Liver (tissue), 9 donors: ENCODE results near the gene SLC43A3. TPM values are rescaled to one million over a fixed set of nuclear protein-coding genes. Genes with fewer than 3 reads are reported as not detected.

Experiments
- DNase-seq: peaks from one replicate; pipeline ENCODE4 v3.0.0-alpha.2; 2017; ENCODE audit warnings: low spot score
- H3K27ac ChIP-seq, 2 donors: one replicate each; pipeline ENCODE4 v1.7.0; 2013; ENCODE audit warnings: inconsistent platforms in 2 of 2, low read length in 2 of 2, control low read depth in 1 of 2, low read depth in 1 of 2, mild to moderate bottlenecking in 1 of 2
- H3K27me3 ChIP-seq, 4 donors: one replicate each; pipeline versions ENCODE4 v1.6.1 to v1.7.0; 2013; ENCODE audit warnings: low read length in 3 of 4, inconsistent platforms in 1 of 4, mild to moderate bottlenecking in 1 of 4, moderate library complexity in 1 of 4; ENCODE audit not compliant: control insufficient read depth in 4 of 4, insufficient read depth in 4 of 4
- H3K36me3 ChIP-seq, 4 donors: one replicate each; pipeline versions ENCODE4 v1.6.1 to v1.7.0; 2013; ENCODE audit warnings: low read length in 3 of 4, mild to moderate bottlenecking in 3 of 4, low read depth in 1 of 4, moderate library complexity in 1 of 4; ENCODE audit not compliant: control insufficient read depth in 4 of 4, insufficient read depth in 3 of 4
- H3K4me1 ChIP-seq, 4 donors: one replicate each; pipeline versions ENCODE4 v1.6.1 to v1.7.0; 2013; ENCODE audit warnings: low read length in 3 of 4, mild to moderate bottlenecking in 3 of 4, moderate library complexity in 1 of 4; ENCODE audit not compliant: control insufficient read depth in 4 of 4, insufficient read depth in 4 of 4
- H3K4me3 ChIP-seq, 3 donors: one replicate each; pipeline versions ENCODE4 v1.6.1 to v1.7.0; 2013; ENCODE audit warnings: low read length in 3 of 3, control low read depth in 1 of 3, low read depth in 1 of 3, mild to moderate bottlenecking in 1 of 3
- H3K9ac ChIP-seq, 2 donors: one replicate each; pipeline ENCODE4 v1.7.0; 2013; ENCODE audit warnings: low read length in 2 of 2, mild to moderate bottlenecking in 2 of 2, moderate library complexity in 2 of 2, control low read depth in 1 of 2, low read depth in 1 of 2
- H3K9me3 ChIP-seq, 4 donors: one replicate each; pipeline versions ENCODE4 v1.6.1 to v1.7.0; 2013; ENCODE audit warnings: low read length in 3 of 4; ENCODE audit not compliant: control insufficient read depth in 4 of 4
- EGR1 ChIP-seq, 2 donors: IDR thresholded peaks; 2 replicates each; pipeline ENCODE4 v1.6.1; 2016 to 2018; ENCODE audit warnings: antibody characterized with exemption in 2 of 2, low read depth in 2 of 2
- FOXA1 ChIP-seq: IDR thresholded peaks from 2 replicates; pipeline ENCODE4 v1.6.1; 2016; ENCODE audit warnings: antibody characterized with exemption
- FOXA2 ChIP-seq: IDR thresholded peaks from 2 replicates; pipeline ENCODE4 v1.6.1; 2016; ENCODE audit warnings: antibody characterized with exemption
- GABPA ChIP-seq, 2 donors: IDR thresholded peaks in 1 of 2; conservative IDR thresholded peaks in 1 of 2; 2 replicates each; pipeline ENCODE4 v1.6.1; 2016; ENCODE audit warnings: antibody characterized with exemption in 2 of 2, mild to moderate bottlenecking in 1 of 2, moderate library complexity in 1 of 2
- HNF4A ChIP-seq, 2 donors: conservative IDR thresholded peaks; 2 replicates each; pipeline ENCODE4 v1.6.1; 2016; ENCODE audit warnings: antibody characterized with exemption in 2 of 2, mild to moderate bottlenecking in 2 of 2
- HNF4G ChIP-seq: IDR thresholded peaks from 2 replicates; pipeline ENCODE4 v1.6.1; 2016; ENCODE audit warnings: antibody characterized with exemption
- JUND ChIP-seq, 2 donors: IDR thresholded peaks; 2 replicates each; pipeline ENCODE4 v1.6.1; 2016; ENCODE audit warnings: antibody characterized with exemption in 2 of 2
- NR2F2 ChIP-seq: IDR thresholded peaks from 2 replicates; pipeline ENCODE4 v1.6.1; 2016; ENCODE audit warnings: antibody characterized with exemption
- RAD21 ChIP-seq, 2 donors: IDR thresholded peaks; 2 replicates each; pipeline ENCODE4 v1.6.1; 2016; ENCODE audit warnings: antibody characterized with exemption in 2 of 2, mild to moderate bottlenecking in 2 of 2
- RXRA ChIP-seq, 2 donors: IDR thresholded peaks; 2 replicates each; pipeline ENCODE4 v1.6.1; 2017 to 2018; ENCODE audit warnings: antibody characterized with exemption in 2 of 2, mild to moderate bottlenecking in 1 of 2
- TAF1 ChIP-seq: conservative IDR thresholded peaks from 2 replicates; pipeline ENCODE4 v1.6.1; 2016; ENCODE audit warnings: antibody characterized with exemption, mild to moderate bottlenecking
- YY1 ChIP-seq: IDR thresholded peaks from 2 replicates; pipeline ENCODE4 v1.6.1; 2016; ENCODE audit warnings: antibody characterized with exemption, mild to moderate bottlenecking
- WGBS: extraction: QIAGEN DNeasy Blood & Tissue Kit; methylation state at CpG from one replicate; pipeline ENCODE4 v1.1.7; 2013; 5-methylcytosine and 5-hydroxymethylcytosine counted together
- polyA plus RNA-seq, 2 donors: library from polyadenylated mRNA; stranded (reverse) in 1 of 2; unstranded in 1 of 2; fragments of 200-250 nt in 1 of 2; fragments of >200 nt in 1 of 2; fragmentation: Nextera tagmentation in 1 of 2; extraction: Ambion mirVana in 1 of 2; gene quantifications; one replicate each; pipeline versions ENCODE4 v1.2.1 to v1.2.3, GENCODE V29; 2013 to 2015
- total RNA-seq, 2 donors: library from RNA; depleted of rRNA; stranded (reverse); fragments of >200 nt; gene quantifications; one replicate each; pipeline ENCODE4 v1.2.3, GENCODE V29; 2014
- TF ChIP-seq, protein P1 (sequence below): IDR thresholded peaks from 2 replicates; pipeline ENCODE4 v1.6.1; 2016; ENCODE audit warnings: antibody characterized with exemption
- TF ChIP-seq, protein P2 (sequence below): IDR thresholded peaks from 2 replicates; pipeline ENCODE4 v1.6.1; 2016; ENCODE audit warnings: antibody characterized with exemption
- TF ChIP-seq, protein P3 (sequence below): fragments of 150-350 bp; IDR thresholded peaks from 2 replicates; pipeline ENCODE4 v1.5.1; 2017; ENCODE audit warnings: improper control_type of control experiment, low read depth, low read length; ENCODE audit not compliant: missing input control
- TF ChIP-seq, protein P4 (sequence below): IDR thresholded peaks from 2 replicates; pipeline ENCODE4 v1.6.1; 2016; ENCODE audit warnings: antibody characterized with exemption, mild to moderate bottlenecking
- TF ChIP-seq, protein P5 (sequence below): IDR thresholded peaks from 2 replicates; pipeline ENCODE4 v1.6.1; 2016; ENCODE audit warnings: antibody characterized with exemption
- donor health status: healthy.
- donor health status: healthy.
- donor health status: healthy.
- donor health status: healthy.
- donor health status: healthy.

The SLC43A3 gene
- total and polyA plus RNA-seq, 4 donors = 47.2 to 152 (median 93.0) TPM

DNA sequence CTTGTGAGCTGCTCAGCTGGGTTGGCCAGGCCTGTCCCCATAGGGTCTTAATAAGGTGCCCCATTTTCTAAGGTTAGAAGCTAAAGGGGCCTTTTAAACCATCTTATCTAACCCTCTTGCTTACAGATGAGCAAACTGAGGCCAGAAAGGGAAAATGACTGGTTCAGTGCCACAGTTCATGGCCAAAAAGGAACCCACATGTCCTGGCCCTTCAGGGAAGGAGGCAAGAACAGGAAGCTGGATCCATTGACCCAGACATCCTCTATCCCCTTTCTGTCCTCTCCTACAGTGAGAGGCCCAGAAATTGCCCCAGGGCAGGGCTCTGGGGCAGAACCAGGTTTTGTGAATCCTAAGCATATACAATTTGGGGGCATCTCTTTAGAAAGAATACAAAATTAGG, 56.0 kb downstream of the SLC43A3 start:
- no peak for DNase-seq
- TF ChIP-seq, protein P1, sequence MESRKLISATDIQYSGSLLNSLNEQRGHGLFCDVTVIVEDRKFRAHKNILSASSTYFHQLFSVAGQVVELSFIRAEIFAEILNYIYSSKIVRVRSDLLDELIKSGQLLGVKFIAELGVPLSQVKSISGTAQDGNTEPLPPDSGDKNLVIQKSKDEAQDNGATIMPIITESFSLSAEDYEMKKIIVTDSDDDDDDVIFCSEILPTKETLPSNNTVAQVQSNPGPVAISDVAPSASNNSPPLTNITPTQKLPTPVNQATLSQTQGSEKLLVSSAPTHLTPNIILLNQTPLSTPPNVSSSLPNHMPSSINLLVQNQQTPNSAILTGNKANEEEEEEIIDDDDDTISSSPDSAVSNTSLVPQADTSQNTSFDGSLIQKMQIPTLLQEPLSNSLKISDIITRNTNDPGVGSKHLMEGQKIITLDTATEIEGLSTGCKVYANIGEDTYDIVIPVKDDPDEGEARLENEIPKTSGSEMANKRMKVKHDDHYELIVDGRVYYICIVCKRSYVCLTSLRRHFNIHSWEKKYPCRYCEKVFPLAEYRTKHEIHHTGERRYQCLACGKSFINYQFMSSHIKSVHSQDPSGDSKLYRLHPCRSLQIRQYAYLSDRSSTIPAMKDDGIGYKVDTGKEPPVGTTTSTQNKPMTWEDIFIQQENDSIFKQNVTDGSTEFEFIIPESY = no peak
- TF ChIP-seq EGR1 (IDR thresholded peaks at IDR 0.05; ENCODE audit: low read depth in 2 of 2) = no peak
- TF ChIP-seq FOXA2 = no peak
- TF ChIP-seq, protein P2, sequence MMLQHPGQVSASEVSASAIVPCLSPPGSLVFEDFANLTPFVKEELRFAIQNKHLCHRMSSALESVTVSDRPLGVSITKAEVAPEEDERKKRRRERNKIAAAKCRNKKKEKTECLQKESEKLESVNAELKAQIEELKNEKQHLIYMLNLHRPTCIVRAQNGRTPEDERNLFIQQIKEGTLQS = no peak
- no peak for TF ChIP-seq HNF4G
- TF ChIP-seq, protein P3, sequence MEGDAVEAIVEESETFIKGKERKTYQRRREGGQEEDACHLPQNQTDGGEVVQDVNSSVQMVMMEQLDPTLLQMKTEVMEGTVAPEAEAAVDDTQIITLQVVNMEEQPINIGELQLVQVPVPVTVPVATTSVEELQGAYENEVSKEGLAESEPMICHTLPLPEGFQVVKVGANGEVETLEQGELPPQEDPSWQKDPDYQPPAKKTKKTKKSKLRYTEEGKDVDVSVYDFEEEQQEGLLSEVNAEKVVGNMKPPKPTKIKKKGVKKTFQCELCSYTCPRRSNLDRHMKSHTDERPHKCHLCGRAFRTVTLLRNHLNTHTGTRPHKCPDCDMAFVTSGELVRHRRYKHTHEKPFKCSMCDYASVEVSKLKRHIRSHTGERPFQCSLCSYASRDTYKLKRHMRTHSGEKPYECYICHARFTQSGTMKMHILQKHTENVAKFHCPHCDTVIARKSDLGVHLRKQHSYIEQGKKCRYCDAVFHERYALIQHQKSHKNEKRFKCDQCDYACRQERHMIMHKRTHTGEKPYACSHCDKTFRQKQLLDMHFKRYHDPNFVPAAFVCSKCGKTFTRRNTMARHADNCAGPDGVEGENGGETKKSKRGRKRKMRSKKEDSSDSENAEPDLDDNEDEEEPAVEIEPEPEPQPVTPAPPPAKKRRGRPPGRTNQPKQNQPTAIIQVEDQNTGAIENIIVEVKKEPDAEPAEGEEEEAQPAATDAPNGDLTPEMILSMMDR = no peak
- TF ChIP-seq, protein P4, sequence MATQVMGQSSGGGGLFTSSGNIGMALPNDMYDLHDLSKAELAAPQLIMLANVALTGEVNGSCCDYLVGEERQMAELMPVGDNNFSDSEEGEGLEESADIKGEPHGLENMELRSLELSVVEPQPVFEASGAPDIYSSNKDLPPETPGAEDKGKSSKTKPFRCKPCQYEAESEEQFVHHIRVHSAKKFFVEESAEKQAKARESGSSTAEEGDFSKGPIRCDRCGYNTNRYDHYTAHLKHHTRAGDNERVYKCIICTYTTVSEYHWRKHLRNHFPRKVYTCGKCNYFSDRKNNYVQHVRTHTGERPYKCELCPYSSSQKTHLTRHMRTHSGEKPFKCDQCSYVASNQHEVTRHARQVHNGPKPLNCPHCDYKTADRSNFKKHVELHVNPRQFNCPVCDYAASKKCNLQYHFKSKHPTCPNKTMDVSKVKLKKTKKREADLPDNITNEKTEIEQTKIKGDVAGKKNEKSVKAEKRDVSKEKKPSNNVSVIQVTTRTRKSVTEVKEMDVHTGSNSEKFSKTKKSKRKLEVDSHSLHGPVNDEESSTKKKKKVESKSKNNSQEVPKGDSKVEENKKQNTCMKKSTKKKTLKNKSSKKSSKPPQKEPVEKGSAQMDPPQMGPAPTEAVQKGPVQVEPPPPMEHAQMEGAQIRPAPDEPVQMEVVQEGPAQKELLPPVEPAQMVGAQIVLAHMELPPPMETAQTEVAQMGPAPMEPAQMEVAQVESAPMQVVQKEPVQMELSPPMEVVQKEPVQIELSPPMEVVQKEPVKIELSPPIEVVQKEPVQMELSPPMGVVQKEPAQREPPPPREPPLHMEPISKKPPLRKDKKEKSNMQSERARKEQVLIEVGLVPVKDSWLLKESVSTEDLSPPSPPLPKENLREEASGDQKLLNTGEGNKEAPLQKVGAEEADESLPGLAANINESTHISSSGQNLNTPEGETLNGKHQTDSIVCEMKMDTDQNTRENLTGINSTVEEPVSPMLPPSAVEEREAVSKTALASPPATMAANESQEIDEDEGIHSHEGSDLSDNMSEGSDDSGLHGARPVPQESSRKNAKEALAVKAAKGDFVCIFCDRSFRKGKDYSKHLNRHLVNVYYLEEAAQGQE = no peak
- no peak for TF ChIP-seq NR2F2
- no peak for TF ChIP-seq FOXA1

DNA sequence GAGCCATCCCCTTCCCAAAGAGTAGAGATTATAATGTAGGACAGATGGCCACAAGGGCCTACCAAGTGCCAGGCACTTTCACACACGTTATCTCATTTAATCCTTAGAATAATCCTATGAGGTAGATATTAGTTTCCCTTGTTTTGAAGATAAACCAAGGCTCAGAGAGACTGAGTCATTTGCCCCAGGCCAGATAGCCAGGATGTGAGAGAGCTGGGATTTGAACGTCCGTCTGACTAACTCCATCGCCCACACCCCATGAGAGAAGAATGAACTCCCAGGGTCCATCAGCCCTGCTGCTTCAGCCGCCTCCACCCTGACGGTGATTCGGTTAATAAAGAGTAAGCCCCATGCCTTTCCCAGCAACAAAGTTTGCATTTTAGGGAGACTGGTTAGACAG, 56.7 kb downstream of the SLC43A3 start:
- Histone ChIP-seq H3K9ac (no peak overlapping the region), H3K36me3 (no peaks in the 10 kb centered on the region), H3K4me1 (no peaks in the 10 kb centered on the region), H3K27me3 (no peaks in the 10 kb centered on the region), H3K9me3 (no peaks in the 10 kb centered on the region), H3K27ac (no peak overlapping the region), H3K4me3 (no peak overlapping the region)
- no peak for TF ChIP-seq EGR1 (IDR thresholded peaks at IDR 0.05; ENCODE audit: low read depth in 2 of 2)
- no peak for TF ChIP-seq YY1
- no peak for TF ChIP-seq HNF4A (conservative IDR thresholded peaks at IDR 0.05)
- 95% methylated on average over 7 of the region's 7 CpGs for WGBS
- DNase-seq = no peak

More for the DNA sequence above, 56.0 kb downstream of the SLC43A3 start:
- Histone ChIP-seq H3K4me3 (no peak overlapping the region), H3K27me3 (no peaks in the 10 kb centered on the region), H3K9ac (no peak overlapping the region), H3K9me3 (no peaks in the 10 kb centered on the region), H3K27ac (no peak overlapping the region), H3K36me3 (no peaks in the 10 kb centered on the region), H3K4me1 (no peaks in the 10 kb centered on the region)

DNA sequence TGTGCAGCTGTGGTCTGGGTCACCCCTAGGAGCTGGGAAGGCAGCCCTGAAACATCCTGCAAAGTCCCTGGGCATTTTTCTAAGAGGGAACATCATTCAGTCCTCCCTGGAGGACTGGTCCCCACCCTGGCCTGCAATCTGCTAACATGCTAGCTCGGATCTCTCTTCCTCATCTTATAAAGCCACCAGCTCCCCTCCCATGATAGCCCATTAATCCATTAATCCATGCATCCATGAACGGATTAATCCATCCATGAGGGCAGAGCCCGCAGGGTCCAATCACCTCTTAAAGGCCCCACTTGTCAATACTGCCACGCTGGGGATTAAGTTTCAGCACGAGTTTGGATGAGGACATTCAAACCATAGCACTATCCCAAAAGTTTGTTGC, 58.1 kb downstream of the SLC43A3 start:
- 85% methylated on average over 5 of the region's 5 CpGs for WGBS
- no peak overlapping the region for H3K27ac ChIP-seq
- no peak for DNase-seq
- no peaks in the 10 kb centered on the region for H3K9me3 ChIP-seq
- H3K9ac ChIP-seq = no peak overlapping the region
- H3K36me3 ChIP-seq = no peaks in the 10 kb centered on the region
- no peaks in the 10 kb centered on the region for H3K27me3 ChIP-seq
- H3K4me1 ChIP-seq = no peaks in the 10 kb centered on the region
- no peak overlapping the region for H3K4me3 ChIP-seq
- TF ChIP-seq EGR1 (IDR thresholded peaks at IDR 0.05; ENCODE audit: low read depth in 2 of 2) = no peak
- no peak for TF ChIP-seq GABPA (IDR thresholded peaks at IDR 0.05 in 1 of 2, conservative IDR thresholded peaks at IDR 0.05 in 1 of 2)
- TF ChIP-seq HNF4A (conservative IDR thresholded peaks at IDR 0.05) = no peak
- TF ChIP-seq TAF1 = no peak
- TF ChIP-seq NR2F2 = no peak
- TF ChIP-seq, protein P5, sequence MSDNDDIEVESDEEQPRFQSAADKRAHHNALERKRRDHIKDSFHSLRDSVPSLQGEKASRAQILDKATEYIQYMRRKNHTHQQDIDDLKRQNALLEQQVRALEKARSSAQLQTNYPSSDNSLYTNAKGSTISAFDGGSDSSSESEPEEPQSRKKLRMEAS = no peak
- no peak for TF ChIP-seq RXRA (IDR thresholded peaks at IDR 0.05)
- TF ChIP-seq, protein P4 = no peak
- TF ChIP-seq JUND (IDR thresholded peaks at IDR 0.05) = no peak
- no peak for TF ChIP-seq FOXA1
- TF ChIP-seq RAD21 (IDR thresholded peaks at IDR 0.05) = no peak
